GM12872 (cell line): ENCODE results near the gene KCNG2.

Experiments used
- TF ChIP-seq, protein P1 (sequence below): IDR thresholded peaks from 3 replicates; pipeline ENCODE4 v1.5.1; 2011; ENCODE audit warnings: low read depth, mild to moderate bottlenecking, low read length, moderate library complexity; ENCODE audit not compliant: insufficient read depth

Gene KCNG2

DNA sequence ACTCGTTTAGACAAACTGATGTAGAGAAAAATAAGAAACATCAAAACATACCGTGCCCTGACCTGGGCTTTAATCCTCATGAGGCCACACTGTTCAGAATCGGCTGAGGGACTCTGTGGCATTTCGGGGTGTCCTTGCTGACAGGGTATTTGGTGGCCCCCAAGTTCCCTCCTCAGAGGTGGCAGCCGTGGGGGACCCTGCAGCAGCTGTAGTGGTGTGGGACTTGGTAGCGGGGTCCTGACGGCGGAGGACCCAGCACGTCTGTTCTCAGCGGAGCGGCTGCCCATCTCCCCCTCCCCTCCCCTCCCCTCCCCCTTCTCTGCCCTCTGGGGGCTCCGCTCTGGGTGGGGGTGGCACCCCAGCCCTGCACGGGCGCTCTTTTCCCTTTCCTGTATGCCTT lies 18.4 kb downstream of the KCNG2 start:
- TF ChIP-seq, protein P1, sequence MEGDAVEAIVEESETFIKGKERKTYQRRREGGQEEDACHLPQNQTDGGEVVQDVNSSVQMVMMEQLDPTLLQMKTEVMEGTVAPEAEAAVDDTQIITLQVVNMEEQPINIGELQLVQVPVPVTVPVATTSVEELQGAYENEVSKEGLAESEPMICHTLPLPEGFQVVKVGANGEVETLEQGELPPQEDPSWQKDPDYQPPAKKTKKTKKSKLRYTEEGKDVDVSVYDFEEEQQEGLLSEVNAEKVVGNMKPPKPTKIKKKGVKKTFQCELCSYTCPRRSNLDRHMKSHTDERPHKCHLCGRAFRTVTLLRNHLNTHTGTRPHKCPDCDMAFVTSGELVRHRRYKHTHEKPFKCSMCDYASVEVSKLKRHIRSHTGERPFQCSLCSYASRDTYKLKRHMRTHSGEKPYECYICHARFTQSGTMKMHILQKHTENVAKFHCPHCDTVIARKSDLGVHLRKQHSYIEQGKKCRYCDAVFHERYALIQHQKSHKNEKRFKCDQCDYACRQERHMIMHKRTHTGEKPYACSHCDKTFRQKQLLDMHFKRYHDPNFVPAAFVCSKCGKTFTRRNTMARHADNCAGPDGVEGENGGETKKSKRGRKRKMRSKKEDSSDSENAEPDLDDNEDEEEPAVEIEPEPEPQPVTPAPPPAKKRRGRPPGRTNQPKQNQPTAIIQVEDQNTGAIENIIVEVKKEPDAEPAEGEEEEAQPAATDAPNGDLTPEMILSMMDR, result no peak

GRCh38 chr18:79816981-79817606 lies 19.4 kb downstream of the KCNG2 start:
- TF ChIP-seq, protein P1, result no peak

DNA sequence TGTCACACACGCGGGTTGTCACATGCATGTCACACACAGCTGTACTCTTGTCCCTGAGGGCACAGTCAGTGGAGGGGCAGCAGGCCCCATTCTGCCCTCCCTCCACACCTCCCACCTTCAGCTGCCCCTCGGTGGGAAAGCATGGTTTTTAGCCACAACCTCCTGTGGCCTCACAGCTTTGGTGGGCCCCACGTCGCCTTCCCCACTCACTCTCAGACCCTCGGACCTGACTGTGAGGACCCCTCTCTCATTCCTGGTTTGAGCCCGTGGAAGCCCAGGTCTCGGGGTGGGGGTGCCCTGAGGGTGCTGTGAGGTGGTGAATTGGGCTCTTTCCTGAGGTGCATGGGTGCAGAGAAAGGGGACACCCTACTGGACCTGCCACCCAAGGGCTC lies 19.9 kb downstream of the KCNG2 start:
- TF ChIP-seq, protein P1, result no peak

- TF ChIP-seq, protein P1, result no peak
Observed at GRCh38 chr18:79818036-79818435, 20.3 kb downstream of the KCNG2 start.

DNA sequence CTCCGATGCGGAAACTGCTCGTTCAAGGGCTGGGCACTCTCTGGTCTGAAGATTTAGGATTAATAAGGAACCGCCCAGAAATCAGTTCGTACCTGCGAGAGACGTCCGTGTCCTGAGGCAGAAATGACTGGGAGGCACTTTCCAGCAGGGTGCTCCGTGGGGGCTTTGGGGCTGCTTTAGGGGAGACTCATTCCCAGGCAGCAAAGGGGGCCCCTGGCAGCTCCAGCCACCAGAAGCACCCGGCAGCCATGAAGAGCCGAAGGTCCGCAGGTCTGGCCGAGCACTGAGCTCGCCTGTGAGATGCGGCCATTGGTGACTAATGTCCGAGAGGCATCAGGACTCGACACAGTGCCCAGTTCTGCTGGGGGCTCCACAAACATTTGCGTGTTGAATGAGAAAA lies 20.9 kb downstream of the KCNG2 start:
- TF ChIP-seq, protein P1, result no peak

DNA sequence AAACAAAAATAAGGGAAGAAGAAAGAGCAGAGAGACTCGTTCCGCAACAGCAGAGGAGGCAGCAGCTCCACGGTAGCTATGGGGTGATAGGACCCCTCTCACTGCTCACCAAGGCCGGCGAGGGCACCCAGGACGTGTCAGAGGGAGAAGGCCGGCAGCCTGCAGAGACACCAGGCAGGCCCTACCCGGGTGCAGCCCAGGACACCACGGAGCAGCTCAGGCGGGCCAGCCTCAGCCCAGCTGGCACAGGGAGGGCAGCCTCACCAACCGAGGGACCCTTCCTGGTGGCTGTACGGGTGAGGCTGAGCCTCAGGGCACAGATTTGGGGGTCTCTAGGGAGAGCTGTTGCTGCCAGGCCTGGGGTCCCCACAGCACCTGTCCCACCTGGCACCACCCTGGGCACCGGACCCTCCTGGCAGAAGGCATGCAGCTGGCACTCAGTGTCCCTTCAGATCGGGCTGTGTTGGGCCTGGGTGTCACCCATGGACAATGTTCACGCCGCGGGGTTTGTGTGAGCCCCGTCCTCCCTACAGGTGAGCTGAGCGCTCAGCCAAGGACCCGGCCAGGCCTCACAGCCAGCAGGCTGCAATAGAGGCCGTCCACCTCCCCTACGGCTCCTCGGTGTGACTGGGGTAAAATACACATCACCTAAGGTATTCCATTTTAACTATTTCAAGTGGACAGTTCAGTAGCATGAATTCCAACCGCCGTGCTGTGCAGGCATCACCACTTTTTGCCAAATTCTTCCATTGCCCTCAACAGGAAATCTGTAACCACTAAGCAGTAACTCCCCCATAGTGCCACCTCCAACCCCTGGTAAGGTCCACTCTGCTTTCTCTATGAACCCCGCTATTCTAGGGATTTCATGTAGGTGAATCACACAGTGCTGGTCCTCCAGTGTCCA lies 21.6 kb downstream of the KCNG2 start:
- TF ChIP-seq, protein P1, result no peak

- TF ChIP-seq, protein P1, result no peak
Observed at GRCh38 chr18:79819968-79820351, 22.2 kb downstream of the KCNG2 start.
